Fibroblast of lung (primary cell): ENCODE data around the gene LSAMP.

Source experiments
- EZH2 ChIP-seq: IDR thresholded peaks from 2 replicates; pipeline ENCODE4 v1.5.1; 2012; ENCODE audit warnings: low read length, control low read depth, mild to moderate bottlenecking; ENCODE audit errors: missing control alignments
- TF ChIP-seq, protein P1 (sequence below), 2 donors: IDR thresholded peaks in 1 of 2; conservative IDR thresholded peaks in 1 of 2; 1 replicate in 1 of 2; 2 replicates in 1 of 2; pipeline ENCODE4 v1.5.1; 2011 to 2012; ENCODE audit warnings: low read length in 2 of 2, control low read depth in 1 of 2, inconsistent platforms in 1 of 2, low read depth in 1 of 2, mild to moderate bottlenecking in 1 of 2

DNA sequence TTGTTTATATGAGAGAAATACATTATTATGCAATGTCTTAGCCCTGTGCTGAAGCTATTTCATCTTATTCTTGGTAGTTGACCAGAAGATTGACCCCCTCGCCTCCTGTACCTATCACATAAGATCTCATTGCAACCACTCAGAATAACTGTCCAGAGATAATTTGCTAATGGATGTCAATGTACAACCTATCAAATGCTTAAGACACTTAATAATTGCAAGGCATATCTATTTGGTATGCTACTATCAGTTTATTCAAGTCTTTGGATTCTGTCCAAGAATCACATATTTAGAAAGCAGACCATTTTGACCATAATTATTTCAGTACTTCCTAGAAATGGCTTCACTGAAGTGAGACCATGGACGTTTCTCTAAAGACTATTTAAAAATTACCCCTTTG lies 580.4 kb downstream of the LSAMP start:
- TF ChIP-seq, protein P1, sequence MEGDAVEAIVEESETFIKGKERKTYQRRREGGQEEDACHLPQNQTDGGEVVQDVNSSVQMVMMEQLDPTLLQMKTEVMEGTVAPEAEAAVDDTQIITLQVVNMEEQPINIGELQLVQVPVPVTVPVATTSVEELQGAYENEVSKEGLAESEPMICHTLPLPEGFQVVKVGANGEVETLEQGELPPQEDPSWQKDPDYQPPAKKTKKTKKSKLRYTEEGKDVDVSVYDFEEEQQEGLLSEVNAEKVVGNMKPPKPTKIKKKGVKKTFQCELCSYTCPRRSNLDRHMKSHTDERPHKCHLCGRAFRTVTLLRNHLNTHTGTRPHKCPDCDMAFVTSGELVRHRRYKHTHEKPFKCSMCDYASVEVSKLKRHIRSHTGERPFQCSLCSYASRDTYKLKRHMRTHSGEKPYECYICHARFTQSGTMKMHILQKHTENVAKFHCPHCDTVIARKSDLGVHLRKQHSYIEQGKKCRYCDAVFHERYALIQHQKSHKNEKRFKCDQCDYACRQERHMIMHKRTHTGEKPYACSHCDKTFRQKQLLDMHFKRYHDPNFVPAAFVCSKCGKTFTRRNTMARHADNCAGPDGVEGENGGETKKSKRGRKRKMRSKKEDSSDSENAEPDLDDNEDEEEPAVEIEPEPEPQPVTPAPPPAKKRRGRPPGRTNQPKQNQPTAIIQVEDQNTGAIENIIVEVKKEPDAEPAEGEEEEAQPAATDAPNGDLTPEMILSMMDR (conservative IDR thresholded peaks at IDR 0.05 in 1 of 2, IDR thresholded peaks at IDR 0.05 in 1 of 2; ENCODE audit: low read depth in 1 of 2, low read length in 2 of 2), result no peak
- no peak for TF ChIP-seq EZH2
